ENCODE measurements around the gene RALGPS1.

Gene RALGPS1

DNA sequence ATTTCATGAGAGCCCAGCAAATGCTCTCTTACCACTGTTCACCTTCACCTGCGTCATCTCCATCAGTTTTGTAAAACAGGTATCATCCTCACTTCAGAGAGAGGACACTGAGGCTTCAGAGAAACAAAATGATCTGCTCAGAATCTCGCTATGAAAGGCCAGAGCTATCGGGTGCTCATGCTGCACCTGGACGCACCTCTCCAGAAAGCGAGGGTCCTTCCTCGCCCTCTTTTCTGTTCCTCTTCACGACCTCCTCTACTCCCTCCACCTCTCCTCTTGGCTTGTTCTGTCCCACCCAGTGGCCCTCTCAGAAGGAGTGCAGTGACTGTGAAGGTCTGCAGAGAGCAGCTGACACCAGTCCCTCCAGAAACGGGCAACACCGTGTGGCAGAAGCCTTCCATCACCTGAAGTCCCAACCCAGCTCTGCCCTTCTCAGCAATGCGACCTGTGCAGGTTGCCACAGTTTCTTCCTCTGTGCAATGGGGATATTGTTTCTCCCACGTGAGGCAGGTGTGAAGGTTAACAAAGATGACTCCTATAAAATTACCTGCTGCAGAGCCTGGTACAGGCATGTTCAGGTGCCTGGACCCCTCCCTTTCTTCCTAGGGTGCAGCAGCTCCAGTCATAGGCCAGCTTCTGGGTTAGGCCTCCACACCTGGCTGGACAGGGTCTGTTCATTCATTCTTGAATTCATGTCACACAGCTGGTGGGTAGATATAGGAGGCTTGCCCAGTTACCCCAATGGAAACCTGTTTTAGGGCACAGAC is 253.2 kb downstream of the RALGPS1 start:
- Histone ChIP-seq H3K27me3 (ENCODE audit: insufficient read depth, poor library complexity, severe bottlenecking) (no peaks in the 10 kb centered on the region), H3K4me3 (replicated peaks; ENCODE audit: insufficient read depth, low read length) (no peak overlapping the region), H3K27ac (replicated peaks) (no peak overlapping the region)
- TF ChIP-seq, protein P1, sequence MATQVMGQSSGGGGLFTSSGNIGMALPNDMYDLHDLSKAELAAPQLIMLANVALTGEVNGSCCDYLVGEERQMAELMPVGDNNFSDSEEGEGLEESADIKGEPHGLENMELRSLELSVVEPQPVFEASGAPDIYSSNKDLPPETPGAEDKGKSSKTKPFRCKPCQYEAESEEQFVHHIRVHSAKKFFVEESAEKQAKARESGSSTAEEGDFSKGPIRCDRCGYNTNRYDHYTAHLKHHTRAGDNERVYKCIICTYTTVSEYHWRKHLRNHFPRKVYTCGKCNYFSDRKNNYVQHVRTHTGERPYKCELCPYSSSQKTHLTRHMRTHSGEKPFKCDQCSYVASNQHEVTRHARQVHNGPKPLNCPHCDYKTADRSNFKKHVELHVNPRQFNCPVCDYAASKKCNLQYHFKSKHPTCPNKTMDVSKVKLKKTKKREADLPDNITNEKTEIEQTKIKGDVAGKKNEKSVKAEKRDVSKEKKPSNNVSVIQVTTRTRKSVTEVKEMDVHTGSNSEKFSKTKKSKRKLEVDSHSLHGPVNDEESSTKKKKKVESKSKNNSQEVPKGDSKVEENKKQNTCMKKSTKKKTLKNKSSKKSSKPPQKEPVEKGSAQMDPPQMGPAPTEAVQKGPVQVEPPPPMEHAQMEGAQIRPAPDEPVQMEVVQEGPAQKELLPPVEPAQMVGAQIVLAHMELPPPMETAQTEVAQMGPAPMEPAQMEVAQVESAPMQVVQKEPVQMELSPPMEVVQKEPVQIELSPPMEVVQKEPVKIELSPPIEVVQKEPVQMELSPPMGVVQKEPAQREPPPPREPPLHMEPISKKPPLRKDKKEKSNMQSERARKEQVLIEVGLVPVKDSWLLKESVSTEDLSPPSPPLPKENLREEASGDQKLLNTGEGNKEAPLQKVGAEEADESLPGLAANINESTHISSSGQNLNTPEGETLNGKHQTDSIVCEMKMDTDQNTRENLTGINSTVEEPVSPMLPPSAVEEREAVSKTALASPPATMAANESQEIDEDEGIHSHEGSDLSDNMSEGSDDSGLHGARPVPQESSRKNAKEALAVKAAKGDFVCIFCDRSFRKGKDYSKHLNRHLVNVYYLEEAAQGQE (IDR thresholded peaks at IDR 0.05; ENCODE audit: insufficient replicate concordance, low read depth) = no peak
- TF ChIP-seq, protein P2, sequence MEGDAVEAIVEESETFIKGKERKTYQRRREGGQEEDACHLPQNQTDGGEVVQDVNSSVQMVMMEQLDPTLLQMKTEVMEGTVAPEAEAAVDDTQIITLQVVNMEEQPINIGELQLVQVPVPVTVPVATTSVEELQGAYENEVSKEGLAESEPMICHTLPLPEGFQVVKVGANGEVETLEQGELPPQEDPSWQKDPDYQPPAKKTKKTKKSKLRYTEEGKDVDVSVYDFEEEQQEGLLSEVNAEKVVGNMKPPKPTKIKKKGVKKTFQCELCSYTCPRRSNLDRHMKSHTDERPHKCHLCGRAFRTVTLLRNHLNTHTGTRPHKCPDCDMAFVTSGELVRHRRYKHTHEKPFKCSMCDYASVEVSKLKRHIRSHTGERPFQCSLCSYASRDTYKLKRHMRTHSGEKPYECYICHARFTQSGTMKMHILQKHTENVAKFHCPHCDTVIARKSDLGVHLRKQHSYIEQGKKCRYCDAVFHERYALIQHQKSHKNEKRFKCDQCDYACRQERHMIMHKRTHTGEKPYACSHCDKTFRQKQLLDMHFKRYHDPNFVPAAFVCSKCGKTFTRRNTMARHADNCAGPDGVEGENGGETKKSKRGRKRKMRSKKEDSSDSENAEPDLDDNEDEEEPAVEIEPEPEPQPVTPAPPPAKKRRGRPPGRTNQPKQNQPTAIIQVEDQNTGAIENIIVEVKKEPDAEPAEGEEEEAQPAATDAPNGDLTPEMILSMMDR (IDR thresholded peaks at IDR 0.05; ENCODE audit: insufficient read depth, low read length) = no peak
- TF ChIP-seq POLR2AphosphoS5 (IDR thresholded peaks at IDR 0.05; ENCODE audit: low read depth) (no peak), SPI1 (IDR thresholded peaks at IDR 0.05; ENCODE audit: borderline replicate concordance, low read depth) (no peak), GABPA (IDR thresholded peaks at IDR 0.05; ENCODE audit: low read depth) (no peak)
- DNase-seq (ENCODE audit: low read depth in 1 of 2, low spot score in 1 of 2) = no peak

DNA sequence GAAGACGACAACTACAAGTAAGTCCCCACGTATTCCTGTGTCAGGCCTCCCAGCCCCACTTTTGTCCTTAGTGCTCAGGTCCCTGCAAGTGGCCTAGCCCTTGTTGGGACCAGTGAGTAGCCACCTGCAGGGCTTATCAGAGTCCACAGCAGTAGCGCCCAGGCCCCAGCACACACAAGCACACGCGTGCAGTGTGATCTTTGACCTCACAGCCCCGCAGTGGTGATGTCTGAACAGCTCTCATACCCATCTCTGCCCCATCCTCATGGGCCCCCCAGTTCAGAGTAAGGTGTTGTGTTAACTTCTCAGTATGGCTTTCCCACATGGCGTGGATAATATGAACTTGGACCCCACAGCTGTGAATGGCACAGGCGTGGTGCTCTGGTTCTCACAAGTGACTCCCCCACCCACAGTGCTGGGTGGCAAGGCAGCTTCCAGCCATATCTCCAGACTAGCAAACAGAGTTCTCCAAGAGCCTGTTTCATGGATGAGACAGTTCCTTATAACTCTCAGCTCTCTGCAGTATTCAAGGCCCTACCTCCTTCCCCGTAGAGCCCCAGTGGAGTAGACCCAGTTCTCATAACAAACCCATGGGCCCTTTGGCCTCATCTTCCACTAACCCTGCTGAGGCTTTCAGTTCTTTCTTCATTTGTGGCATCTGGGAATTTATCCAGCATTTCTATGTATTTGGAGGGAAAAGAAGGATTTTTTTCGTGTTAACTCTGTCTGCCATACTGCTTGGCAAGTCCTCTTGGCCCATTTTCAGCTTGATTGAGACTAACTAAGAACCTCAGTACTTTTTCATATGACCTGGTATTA is 254.4 kb downstream of the RALGPS1 start:
- TF ChIP-seq POLR2AphosphoS5 (IDR thresholded peaks at IDR 0.05; ENCODE audit: low read depth) (no peak), GABPA (IDR thresholded peaks at IDR 0.05; ENCODE audit: low read depth) (no peak), SPI1 (IDR thresholded peaks at IDR 0.05; ENCODE audit: borderline replicate concordance, low read depth) (no peak)
- TF ChIP-seq, protein P1 (IDR thresholded peaks at IDR 0.05; ENCODE audit: insufficient replicate concordance, low read depth) = no peak
- TF ChIP-seq, protein P2 (IDR thresholded peaks at IDR 0.05; ENCODE audit: insufficient read depth, low read length) = no peak
- no peak overlapping the region for H3K27ac ChIP-seq (replicated peaks)
- no peak overlapping the region for H3K4me3 ChIP-seq (replicated peaks; ENCODE audit: insufficient read depth, low read length)
- DNase-seq (ENCODE audit: low read depth in 1 of 2, low spot score in 1 of 2) = no peak
- H3K27me3 ChIP-seq (ENCODE audit: insufficient read depth, poor library complexity, severe bottlenecking) = no peaks in the 10 kb centered on the region

DNA sequence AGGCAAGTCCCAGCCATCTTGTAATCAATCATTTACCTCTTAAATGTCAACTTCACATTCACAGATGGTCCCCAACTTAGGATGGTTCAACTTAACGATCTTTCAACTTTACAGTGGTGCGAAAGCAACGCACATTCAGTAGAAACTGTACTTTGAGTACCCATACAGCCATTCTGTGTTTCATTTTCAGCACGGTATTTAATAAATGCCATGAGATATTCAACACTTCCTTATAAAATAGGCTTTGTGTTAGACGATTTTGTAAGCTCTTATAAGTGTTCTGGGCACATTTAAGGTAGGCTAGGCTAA is 254.9 kb downstream of the RALGPS1 start:
- no peaks in the 10 kb centered on the region for H3K27me3 ChIP-seq (ENCODE audit: insufficient read depth, poor library complexity, severe bottlenecking)
- DNase-seq (ENCODE audit: low read depth in 1 of 2, low spot score in 1 of 2) = no peak
- no peak overlapping the region for H3K27ac ChIP-seq (replicated peaks)
- no peak overlapping the region for H3K4me3 ChIP-seq (replicated peaks; ENCODE audit: insufficient read depth, low read length)
- TF ChIP-seq POLR2AphosphoS5 (IDR thresholded peaks at IDR 0.05; ENCODE audit: low read depth) = no peak
- TF ChIP-seq SPI1 (IDR thresholded peaks at IDR 0.05; ENCODE audit: borderline replicate concordance, low read depth) = no peak
- TF ChIP-seq GABPA (IDR thresholded peaks at IDR 0.05; ENCODE audit: low read depth) = no peak
- TF ChIP-seq, protein P1 (IDR thresholded peaks at IDR 0.05; ENCODE audit: insufficient replicate concordance, low read depth) = no peak
- TF ChIP-seq, protein P2 (IDR thresholded peaks at IDR 0.05; ENCODE audit: insufficient read depth, low read length) = no peak
